A549 (cell line): ENCODE data around the gene PDE4D.

Experiments used
- ESRRA ChIP-seq: fragments of 150-350 bp; IDR thresholded peaks from 2 replicates; pipeline ENCODE4 v1.6.1; 2014; ENCODE audit warnings: mild to moderate bottlenecking, low read length, borderline replicate concordance
- JUN ChIP-seq, 2 experiments: fragments of >200 bp; sonication (Bioruptor Twin); formaldehyde crosslinking; IDR thresholded peaks; 2 replicates in 1 of 2; 3 replicates in 1 of 2; pipeline ENCODE4 v1.6.1; 2016 to 2017
- MAX ChIP-seq: IDR thresholded peaks from 2 replicates; pipeline ENCODE4 v1.6.1; 2012
- NFE2L2 ChIP-seq: fragments of 150-350 bp; conservative IDR thresholded peaks from 2 replicates; pipeline ENCODE4 v1.6.1; 2014; ENCODE audit warnings: low read length
- POLR2A ChIP-seq: IDR thresholded peaks from 2 replicates; pipeline ENCODE4 v1.6.1; 2012; ENCODE audit warnings: mild to moderate bottlenecking, low read length
- RCOR1 ChIP-seq: fragments of 150-350 bp; IDR thresholded peaks from 2 replicates; pipeline ENCODE4 v1.6.1; 2014; ENCODE audit warnings: antibody characterized with exemption, low read length, low read depth
- SMC3 ChIP-seq: fragments of >200 bp; sonication (Bioruptor Twin); formaldehyde crosslinking; IDR thresholded peaks from 3 replicates; pipeline ENCODE4 v1.6.1; 2018; ENCODE audit warnings: inconsistent platforms
- ZNF302 ChIP-seq: fragments of 250-450 bp; sonication (Bioruptor Pico); IDR thresholded peaks from 2 replicates; pipeline ENCODE4 v1.9.0; 2021; ENCODE audit warnings: inconsistent platforms, mild to moderate bottlenecking, moderate library complexity
- TF ChIP-seq, protein P1 (sequence below): IDR thresholded peaks from 2 replicates; pipeline ENCODE4 v1.6.1; 2012
- TF ChIP-seq, protein P2 (sequence below): fragments of >200 bp; sonication (Bioruptor Twin); formaldehyde crosslinking; IDR thresholded peaks from 3 replicates; pipeline ENCODE4 v1.5.1; 2016

DNA sequence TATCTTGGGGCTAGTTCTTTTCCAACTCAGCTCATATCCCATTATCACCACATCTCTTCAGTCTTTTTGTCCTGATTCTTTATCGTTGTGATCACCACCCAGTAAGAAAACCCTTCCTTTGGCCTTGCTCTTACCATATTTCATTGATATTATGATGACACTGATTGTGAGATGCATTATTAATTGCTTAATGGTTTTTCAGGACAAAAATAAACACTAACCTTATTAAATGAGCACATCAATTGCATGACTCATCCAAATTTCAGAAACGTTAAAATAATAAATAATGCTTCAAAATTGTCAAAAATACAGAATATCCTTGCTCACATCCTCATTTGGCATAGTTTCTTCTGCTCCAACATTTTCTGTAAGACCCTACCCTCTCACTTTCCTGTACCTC, 270.7 kb downstream of the PDE4D start:
- TF ChIP-seq, protein P1, sequence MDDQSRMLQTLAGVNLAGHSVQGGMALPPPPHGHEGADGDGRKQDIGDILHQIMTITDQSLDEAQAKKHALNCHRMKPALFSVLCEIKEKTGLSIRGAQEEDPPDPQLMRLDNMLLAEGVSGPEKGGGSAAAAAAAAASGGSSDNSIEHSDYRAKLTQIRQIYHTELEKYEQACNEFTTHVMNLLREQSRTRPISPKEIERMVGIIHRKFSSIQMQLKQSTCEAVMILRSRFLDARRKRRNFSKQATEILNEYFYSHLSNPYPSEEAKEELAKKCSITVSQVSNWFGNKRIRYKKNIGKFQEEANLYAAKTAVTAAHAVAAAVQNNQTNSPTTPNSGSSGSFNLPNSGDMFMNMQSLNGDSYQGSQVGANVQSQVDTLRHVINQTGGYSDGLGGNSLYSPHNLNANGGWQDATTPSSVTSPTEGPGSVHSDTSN, result no peak
- TF ChIP-seq MAX (no peak), POLR2A (no peak), SMC3 (no peak), JUN (IDR thresholded peaks at IDR 0.05) (no peak), RCOR1 (no peak), ZNF302 (CRISPR knock-in tag) (no peak), ESRRA (no peak), NFE2L2 (no peak)
- TF ChIP-seq, protein P2, sequence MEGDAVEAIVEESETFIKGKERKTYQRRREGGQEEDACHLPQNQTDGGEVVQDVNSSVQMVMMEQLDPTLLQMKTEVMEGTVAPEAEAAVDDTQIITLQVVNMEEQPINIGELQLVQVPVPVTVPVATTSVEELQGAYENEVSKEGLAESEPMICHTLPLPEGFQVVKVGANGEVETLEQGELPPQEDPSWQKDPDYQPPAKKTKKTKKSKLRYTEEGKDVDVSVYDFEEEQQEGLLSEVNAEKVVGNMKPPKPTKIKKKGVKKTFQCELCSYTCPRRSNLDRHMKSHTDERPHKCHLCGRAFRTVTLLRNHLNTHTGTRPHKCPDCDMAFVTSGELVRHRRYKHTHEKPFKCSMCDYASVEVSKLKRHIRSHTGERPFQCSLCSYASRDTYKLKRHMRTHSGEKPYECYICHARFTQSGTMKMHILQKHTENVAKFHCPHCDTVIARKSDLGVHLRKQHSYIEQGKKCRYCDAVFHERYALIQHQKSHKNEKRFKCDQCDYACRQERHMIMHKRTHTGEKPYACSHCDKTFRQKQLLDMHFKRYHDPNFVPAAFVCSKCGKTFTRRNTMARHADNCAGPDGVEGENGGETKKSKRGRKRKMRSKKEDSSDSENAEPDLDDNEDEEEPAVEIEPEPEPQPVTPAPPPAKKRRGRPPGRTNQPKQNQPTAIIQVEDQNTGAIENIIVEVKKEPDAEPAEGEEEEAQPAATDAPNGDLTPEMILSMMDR, result no peak
